Right cardiac atrium (tissue), 5 donors: ENCODE data around the gene RXFP2. TPM values are rescaled to one million over a fixed set of nuclear protein-coding genes. Genes with fewer than 3 reads are reported as not detected.

Experiments
- ATAC-seq, 2 donors: fragments of 200-7000 bp; cut with Tn5 transposase; one replicate each; pipeline versions ENCODE4 v1.8.0 to v1.9.1; 2020; ENCODE audit warnings: moderate library complexity in 2 of 2, mild to moderate bottlenecking in 1 of 2
- DNase-seq, 3 donors: peaks; one replicate each; pipeline ENCODE4 v3.0.0-alpha.2; 2020
- H3K27ac ChIP-seq: one replicate; pipeline ENCODE4 v1.5.1; 2013; ENCODE audit warnings: mild to moderate bottlenecking, low read length, control low read depth, moderate library complexity
- H3K27me3 ChIP-seq: one replicate; pipeline ENCODE4 v1.6.1; 2013; ENCODE audit not compliant: control insufficient read depth, insufficient read depth
- H3K4me1 ChIP-seq: one replicate; pipeline ENCODE4 v1.6.1; 2013; ENCODE audit warnings: low read length; ENCODE audit not compliant: control insufficient read depth, insufficient read depth
- H3K4me3 ChIP-seq: one replicate; pipeline ENCODE4 v1.5.1; 2013; ENCODE audit warnings: low read length, control low read depth
- H3K9me3 ChIP-seq: one replicate; pipeline ENCODE4 v1.6.1; 2013; ENCODE audit warnings: low read length; ENCODE audit not compliant: control insufficient read depth
- WGBS: extraction: QIAGEN DNeasy Blood & Tissue Kit; methylation state at CpG from one replicate; pipeline ENCODE4 v1.1.7; 2013; 5-methylcytosine and 5-hydroxymethylcytosine counted together
- intact Hi-C, 4 donors: fragments of 100-400 bp; cut with DNase I; formaldehyde crosslinking; loops; one replicate each; pipeline versions ENCODE4 v1.11.0 to v1.14.0; 2022 to 2023
- polyA plus RNA-seq: library from polyadenylated mRNA; stranded (reverse); fragments of 200-250 nt; gene quantifications from one replicate; pipeline ENCODE4 v1.2.3, GENCODE V29; 2013
- total RNA-seq, 4 donors: library from RNA; stranded (reverse); fragmentation: NEBNext Ultra II Directional; extraction: Animal tissue kit (Norgen Biotek cat#: 25700); gene quantifications; one replicate each; pipeline ENCODE4 v1.2.1, GENCODE V29; 2021
- donor health status: healthy with polysubstance abuse.
- donor health status: DM: no; HTN: yes; CAD: no.
- donor health status: DM: no; HTN: no; CAD: no.
- donor health status: DM: no; HTN: yes; CAD: no; lungs with severe emphysema.
- donor health status: DM: yes; HTN: yes; CAD: no.

RXFP2 gene
- total and polyA plus RNA-seq, 5 donors: not detected

DNA sequence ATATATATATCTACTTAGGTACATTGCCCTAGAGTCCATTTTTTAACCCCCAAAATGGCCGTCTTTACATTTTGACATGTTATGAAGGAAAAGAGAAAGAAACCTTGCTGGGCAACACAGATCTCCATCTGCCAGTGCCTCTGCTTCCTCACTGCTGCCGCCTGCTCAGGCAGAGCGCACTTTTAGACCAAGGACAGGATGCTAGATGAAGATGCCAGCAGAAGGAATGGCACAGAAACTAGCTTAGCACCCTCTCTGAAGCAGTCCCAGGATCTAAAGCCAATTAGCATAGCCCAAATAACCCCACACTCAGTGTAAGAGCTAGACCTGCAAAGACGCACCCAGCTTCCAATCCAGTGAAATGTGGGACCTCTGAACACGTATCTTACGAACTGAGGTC, 111.9 kb downstream of the RXFP2 start:
- Histone ChIP-seq H3K4me1 (no peaks in the 10 kb centered on the region), H3K27me3 (no peaks in the 10 kb centered on the region), H3K4me3 (no peak overlapping the region), H3K9me3 (no peaks in the 10 kb centered on the region), H3K27ac (no peak overlapping the region)
- DNase-seq: no peak
- ATAC-seq: no peak
- 95% methylated on average over 6 of the region's 6 CpGs for WGBS
- intact Hi-C loops: no loop called here
